Activated CD4-positive, alpha-beta T cell treated with anti-CD3 and anti-CD28 coated beads, Interleukin-2, amount 50 U/mL, for 24 hours (primary cell): Measurements from ENCODE around the gene AGAP1.
"Not testable (repeated sequence)": the region's sequence is repeated elsewhere in the genome, so short reads cannot be mapped to it uniquely, and the experiment has no call there.

Source experiments
- DNase-seq, 2 donors: peaks; one replicate each; pipeline ENCODE4 v3.0.0-alpha.2; 2020; ENCODE audit warnings: low read depth in 1 of 2, low spot score in 1 of 2

AGAP1 gene

DNA sequence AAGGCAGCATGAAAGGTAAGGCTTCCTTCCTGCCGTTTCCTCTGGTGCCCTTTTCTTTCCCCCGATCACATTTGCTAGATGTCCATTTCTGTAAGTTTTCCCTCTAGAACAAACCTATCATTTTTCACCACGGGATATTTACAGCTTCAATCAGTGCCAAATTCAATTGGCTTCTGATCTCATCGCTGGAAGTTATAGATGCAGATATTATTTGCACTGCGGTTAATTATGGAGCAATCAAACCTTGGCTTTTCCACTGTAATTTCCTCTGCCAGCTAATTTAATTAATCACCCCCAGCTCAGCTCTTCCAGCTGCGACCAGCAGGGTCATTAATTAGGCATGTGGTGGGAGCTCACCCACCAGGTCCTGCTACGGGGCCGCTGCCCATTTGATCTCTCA, 588.2 kb downstream of the AGAP1 start:
- no peak for DNase-seq

DNA sequence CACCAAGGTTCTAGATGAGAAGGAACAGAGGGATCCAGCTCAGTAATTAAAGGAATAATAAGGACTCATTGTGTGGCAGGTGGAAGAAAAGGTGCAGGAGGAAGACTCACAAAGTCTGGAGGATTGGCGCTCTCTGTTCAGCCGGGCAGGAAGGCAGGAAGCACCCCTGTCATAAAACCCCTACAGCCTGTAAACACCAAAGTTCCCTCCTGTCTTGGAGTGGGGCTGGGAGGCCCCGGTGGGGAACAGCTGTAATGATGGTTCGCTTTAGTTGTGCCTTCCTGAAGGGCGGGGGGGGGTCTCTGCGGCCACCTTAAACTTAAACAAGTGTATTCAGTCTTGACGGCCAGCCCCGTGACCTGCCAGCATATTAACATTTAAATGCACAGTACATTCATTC, 590.1 kb downstream of the AGAP1 start:
- DNase-seq: no peak

DNA sequence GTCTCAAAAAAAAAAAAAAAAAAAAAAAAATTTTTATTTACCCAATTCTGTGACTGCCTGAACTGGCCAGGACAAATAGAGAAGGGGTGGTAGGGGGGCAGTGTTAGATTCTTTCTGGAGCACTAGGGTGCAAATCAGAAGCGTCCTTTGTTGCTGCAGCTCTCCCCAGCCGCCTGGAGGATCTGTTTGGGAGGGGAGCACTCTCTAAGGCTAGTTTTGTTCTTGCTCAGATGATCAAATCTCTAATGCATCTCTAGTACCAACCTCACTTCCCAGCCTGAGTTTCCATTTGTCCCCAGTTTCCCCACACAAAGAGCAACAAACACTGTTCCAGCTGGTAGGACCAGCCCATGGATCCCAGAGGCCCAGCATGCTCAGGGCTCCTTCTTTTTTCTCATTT, 591.4 kb downstream of the AGAP1 start:
- DNase-seq: no peak

DNA sequence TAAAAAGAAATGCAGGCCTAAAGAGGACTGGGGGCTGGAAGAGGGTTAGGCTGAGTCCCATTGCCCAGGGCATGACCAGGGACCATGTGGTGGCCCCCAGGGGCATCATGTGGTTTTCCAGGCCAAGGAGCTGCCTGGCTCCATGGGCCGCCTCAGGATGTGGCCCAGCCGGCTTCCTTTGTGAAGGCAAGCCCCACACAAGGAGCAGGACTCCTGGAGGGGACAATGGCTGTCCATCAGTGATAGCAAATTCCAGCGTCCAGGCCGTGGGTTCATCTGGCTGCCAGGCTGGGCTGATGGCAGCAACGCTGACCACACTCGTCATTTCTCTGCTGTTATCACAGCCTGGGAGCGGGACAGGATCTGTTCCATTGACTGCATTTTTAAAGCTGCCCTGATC, 591.8 kb downstream of the AGAP1 start:
- DNase-seq: no peak

DNA sequence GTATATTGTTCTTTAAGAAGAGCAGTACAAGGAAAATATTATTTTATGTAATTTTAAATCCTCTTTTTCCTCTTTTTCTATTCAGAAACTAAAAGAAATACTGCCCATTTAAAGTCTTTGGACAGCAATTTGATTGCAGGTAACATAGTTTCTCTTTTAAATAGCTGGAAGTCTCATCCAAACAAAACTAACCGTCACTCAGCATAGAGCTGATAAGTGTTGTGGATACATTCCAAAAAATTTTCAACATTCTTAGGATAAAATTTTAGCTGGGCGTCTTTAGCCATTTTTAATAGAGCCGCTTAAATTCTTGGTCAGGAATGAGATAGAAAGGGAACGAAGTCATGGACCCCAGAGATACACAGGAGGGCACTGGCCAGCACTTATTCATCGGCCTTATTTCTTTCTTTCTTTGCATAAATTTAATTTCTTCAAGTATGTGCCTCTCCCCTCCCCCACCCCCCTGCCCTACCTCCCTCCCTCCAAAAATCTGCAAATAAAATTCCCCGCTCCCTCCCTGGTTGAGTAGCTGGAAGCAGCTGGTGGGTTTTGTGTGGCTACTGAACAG, 592.6 kb downstream of the AGAP1 start:
- DNase-seq: no peak

DNA sequence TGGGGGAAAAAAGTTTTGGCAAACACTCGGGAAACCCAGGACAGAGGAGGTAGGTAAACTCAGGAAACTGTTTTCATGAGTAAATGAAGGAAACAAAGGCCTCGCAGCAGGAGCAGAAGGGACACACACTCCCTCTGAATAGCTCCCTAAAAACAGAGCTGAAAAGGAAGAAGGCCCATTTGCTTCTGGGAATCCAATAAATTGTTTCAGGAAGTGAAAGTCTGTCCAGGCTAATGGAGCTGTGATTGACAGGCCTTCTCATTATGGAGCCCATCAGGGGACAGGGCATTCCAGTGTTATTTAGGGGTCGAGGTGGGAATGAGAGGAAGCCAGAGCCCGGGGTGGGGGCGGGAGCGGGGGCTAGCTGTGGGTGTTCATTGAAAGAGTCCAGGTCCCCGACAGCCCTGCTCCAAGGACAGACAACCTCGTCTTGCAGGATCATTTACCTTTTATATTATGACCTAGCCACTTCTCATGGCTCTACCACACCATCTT, 593.2 kb downstream of the AGAP1 start:
- no peak for DNase-seq

DNA sequence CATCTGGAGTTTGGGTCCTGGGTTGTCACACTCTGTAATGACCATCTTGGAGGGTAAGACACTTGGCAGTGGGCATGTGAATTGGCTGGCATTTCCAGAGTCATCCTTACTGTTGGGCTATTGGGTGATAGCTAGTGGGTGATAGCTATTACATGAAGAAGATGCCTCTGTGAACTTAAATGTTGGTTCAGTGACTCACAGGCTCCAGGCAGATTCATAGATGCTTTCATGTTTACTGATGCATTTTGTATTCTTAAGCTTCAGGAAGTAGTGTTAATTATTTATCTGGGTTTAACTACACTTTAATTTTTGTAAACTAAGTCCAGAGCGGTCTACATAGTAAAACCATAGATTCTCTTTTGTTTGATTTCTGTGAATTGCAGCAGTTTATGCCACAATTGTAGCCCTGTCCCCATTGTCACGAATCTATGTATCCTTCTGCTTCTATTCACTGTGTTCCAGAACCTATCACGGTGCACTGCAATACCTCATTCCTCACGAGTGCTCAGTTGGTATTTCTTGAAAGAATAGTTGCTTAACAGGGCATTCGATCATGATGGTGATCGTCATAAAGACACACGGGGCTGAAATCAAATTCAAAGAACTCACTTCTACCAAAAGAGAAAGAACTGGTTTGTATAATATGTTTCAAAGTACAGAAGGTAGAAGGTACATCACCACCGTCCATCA, 594.7 kb downstream of the AGAP1 start:
- no peak for DNase-seq

DNA sequence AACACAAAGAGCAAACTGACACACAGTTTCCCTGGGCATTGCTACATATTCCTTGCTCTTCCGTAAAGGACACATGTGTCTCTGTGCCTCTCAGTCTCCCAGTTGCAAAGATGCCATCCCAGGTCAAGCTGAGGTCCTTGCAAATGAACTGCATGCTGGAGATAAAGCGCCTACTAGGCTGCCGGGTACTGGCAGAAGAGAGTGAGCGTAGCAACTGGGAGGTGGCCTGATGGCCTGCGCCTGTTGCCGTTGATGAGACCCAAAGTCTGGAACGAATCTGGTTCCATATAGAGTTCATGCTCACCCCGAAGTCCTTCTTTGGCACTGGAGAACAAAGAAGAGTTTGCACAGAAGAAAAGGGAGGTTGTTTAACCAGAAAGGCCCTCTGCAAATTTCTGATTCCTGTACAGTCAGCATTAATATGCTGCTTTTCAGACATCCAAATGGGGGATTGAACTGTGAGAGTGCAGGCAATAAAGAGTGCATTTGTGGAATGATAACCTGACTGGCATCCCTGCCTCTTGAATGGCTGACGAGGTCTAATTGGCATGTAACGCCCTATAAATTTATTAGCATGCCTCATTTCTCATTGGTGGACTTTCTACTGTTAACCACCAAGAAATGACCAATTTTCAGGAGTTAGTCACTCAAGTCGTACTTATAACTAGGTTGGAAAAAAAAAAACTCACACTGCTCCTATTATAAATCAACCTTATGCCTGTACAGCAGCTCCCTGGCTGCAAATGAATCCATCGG, 595.6 kb downstream of the AGAP1 start:
- no peak for DNase-seq

DNA sequence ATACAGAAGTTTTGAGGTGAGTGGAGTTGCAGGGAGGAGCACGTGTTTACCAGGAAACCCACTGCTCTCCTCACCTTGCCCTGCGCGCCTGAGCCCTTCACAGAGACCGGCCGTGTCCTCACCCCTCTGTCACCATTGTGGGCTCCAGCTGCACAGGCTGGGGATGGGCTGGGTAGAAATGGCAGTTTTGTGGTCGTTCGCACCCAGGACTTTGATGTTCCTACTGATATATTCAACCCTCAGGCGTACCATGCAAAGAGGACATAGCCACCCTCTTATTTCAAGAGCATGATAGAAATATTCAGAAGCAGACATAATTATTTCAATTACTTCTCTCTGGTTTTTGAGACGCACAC, 596.2 kb downstream of the AGAP1 start:
- no peak for DNase-seq

DNA sequence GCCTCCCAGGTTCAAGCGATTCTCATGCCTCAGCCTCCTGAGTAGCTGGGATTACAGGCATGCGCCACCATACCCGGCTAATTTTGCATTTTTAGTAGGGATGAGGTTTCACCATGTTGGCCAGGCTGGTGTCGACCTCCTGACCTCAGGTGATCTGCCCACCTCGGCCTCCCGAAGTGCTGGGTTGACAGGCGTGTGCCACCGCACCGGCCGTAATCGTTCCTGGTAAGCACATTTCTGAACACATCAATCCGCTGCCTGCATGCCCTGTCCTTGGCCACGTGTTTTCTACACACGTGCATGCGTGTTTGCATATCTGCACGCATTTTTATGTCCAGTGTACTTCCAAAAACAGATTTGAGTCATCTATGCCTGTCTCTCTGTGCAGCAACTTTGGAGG, 597.0 kb downstream of the AGAP1 start:
- DNase-seq: not testable (repeated sequence)

DNA sequence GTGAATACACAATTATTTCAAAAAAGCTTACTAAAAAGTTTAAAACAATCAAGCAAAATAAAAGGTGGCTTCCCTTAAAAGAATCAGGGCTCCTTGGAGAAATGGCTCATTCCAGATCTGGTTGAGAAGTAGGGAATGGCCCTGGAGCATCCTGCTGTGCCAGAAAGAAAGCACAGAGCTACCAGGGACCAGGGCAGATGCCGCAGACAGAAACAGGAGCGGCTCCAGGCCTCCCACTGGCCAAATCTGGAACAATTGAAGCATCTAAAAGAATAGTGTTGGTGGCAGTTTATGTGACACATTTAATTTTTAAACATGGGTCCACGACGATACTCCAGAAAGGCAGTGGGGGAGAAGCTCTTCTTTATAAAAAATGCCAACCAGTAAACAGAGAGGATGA, 598.9 kb downstream of the AGAP1 start:
- DNase-seq: no peak

DNA sequence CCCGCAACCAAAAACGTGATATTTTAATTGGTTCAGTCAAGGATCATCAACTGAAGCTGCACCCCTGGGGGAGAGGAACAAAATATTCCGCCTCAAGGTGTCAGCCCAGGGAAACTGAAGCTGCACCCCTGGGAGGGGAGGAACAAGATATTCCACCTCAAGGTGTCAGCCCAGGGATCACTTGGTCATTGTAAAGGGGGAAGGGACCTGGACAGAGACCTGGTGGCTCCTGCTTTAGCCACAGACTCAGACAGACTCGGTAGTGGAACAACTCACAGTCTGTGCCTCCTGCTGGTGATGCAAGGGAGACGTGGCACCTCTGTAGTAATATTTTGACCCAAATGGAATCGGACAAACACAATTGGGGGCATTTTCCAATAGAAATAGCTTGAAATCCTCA, 599.3 kb downstream of the AGAP1 start:
- no peak for DNase-seq

DNA sequence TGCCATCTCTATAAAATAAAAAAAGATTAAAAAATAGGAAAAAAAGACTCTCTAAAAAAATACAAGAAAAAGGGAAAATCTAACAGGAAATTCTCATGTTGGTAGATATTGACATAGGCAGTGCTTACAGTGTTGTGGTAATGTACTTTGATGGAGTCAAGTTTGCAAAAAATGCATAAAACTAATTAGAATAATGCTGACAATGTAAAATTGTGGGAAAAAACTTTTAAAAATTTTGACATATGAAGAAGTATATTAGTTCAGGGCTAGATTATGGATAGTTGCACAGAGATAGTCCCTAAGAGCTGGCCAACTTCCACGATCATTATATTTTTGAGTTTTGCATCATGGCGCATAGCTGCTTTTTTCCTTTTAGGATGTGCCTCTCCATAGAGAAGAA, 601.7 kb downstream of the AGAP1 start:
- DNase-seq: no peak

DNA sequence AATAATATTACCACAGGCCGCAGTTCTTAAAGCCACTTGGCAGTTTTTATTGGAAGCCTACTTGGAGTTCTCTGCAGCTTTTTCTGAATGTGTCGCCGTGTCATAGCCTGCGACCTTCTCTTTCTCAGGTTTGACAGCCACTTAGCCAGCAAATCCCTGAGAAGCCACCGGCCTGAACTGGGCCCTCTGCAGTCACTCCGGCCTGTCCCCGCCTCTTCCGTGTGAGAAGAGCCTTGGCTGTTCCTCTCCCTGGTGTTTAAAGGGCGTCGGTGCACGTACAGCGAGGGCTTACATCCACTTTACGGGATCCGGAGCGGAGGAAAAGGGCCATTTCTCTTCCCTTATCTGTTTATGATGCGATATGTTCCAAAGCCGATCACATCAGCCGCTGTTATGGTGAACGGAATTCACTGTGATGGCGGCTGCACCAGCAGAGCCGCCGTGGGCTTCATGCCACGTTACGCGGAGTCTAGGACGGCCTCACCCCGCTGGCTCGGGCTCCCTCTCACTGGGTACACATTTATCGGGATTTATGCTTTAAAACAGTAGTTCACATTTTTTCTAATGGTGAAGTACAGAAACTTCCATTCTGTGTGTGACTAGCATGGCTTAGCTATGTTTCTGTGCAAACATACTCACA, 607.6 kb downstream of the AGAP1 start:
- DNase-seq: no peak

DNA sequence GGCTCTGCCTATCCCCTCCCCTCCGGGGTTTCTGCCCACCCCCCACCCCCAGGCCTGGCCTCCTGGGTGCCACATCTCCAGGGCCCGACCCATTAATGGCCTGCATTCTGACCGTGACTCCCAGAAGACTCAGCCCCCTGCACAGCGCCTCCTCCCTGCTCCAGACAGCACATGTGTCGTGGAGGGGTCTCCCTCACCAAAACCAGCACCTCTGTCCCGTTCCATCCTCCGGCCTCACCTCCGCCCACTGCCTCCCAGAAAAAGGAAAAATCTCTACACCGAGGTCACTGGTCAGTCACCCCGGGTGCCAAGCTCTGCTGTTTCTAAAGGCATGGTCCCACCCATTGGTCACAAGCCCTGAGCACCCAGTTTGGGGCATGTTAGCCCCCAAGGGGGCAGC, 609.1 kb downstream of the AGAP1 start:
- no peak for DNase-seq

DNA sequence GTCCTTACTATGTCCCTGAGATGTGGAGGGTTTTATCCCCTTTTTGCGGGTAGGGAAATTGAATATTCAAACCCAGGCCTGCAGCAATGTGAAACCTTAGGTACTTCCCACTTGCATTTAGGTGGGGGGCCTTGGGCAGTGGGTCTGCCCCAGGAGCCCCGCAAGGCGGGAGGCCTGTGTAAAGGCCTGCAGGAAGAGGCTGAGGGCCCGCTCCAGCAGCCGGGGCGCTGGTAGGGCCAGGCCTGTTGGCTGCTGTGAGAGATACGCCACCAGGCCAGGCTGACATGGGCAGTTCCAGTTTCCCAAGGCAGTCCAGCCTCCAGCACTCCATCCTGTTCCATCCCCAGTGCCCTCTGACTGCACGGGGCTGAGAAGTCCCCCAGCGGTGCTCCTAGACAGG, 610.1 kb downstream of the AGAP1 start:
- no peak for DNase-seq

DNA sequence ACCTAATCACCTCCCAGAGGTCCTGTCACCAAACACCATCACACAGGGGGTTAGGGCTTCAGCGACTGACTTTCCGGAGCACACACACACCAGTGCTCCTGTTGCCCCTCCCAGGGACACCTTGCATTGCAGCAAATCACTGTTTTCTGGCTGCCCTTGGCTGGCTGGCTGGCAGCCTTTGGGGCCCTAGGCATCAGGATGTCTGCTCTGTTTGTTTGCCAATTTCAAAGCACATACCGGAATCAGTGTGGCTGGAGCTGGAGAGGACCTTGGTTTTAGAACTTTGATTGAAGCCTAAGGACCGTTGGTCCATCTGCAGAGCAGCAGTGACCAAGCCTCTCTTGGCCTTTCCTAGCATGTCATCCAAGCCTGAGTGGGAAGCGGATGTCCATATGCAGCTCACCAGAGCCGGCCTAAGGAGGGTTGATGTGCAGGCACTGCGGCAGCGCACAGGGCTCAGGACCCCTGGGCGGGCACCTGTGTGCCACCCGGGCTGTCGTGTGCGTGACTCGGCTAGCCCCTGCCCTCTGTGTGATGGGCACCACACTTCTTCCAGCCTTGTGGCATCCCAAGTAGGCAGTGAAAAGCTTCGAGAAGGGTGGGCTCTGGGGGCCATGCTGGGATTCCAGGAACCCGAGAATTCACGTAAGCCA, 612.2 kb downstream of the AGAP1 start:
- no peak for DNase-seq

DNA sequence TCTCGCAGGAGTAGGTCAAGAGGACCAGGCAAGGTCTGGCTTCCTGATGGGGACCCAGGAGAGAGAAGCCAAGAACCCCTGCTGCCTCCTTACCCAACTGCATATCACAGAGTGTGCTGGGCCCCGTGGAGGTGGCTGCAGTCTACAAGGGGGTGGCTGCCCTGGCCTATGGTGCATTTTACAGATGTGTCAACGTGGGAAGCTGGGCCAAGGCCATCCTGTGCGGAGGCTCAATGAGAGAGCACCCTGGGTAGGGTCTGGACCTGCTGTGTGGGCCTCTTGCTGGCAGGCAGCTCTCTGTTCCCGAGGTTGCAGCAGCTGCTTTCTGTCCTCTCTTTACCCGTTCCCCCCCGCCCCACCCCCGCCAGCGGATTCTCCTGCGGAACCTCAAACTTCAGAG, 612.9 kb downstream of the AGAP1 start:
- no peak for DNase-seq

DNA sequence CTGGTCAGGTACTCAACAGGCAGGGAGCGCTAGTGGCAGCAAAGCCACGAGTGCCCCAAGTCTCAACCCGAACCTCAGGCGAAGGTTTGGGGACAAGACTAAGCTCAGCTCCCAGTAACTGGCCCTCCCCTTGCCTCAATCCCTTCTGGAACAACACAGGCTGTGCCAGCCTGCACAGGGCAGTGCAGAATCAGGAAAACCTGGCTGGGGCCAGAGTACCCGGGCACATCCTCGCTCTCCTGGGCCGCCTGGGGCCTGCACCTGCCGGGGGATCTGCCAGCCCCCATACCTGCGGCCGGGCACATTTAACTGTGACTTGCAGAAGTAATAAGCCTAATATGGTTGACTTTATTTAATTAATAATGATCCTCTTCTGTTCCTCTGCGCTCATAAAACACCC, 613.7 kb downstream of the AGAP1 start:
- DNase-seq: no peak

DNA sequence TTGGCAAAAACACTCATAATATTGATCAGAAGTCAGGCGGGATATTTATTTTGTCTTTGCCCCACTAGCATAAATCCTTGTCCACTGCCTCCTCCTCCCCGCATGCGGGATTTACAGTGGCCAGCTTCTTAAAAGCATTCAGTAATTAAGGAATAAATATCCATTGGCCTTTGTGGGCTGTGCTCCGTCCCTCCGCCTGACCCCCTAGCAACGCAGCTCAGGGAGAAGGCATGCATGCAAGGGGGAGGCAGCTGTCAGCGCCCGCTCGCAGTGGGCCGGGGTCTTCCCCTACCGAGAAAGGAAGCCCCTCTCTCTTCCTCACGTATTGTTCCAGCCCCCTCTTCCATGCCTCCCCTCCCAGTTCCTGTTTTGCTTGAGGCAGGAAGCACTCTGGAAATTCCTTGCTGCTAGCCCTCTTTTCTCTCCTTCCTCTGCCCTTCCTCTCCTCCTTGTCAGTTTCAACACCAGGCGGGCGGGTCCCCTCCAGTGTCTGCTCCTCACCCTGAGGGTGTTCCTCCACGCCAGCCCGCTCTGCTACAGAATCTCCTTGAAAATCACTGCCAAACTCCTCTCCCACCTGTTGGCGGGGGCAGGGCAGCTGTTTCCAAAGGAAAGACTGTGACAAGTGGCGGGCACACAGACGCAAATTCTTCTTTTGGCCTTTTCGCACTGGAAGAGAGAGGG, 614.2 kb downstream of the AGAP1 start:
- no peak for DNase-seq

DNA sequence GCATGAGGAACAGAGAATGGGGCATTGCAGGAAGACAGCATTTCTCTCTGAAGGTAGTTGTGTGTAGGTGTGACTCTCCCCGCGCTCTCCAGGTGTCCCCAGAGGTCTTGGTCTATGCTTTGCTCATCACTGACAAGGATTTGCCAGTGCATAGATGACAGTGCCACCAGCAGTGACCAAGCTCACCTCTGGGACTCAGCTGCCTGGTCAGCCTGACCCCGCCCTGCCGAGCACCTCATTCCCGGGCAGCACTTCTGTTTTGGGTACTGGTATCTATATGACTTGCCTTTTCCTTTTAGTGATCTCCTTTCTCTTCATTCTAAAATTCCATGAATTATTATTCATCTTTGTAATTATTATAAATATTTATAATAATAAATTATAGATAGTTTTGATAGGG, 615.2 kb downstream of the AGAP1 start:
- no peak for DNase-seq
